ENCODE measurements around the gene ABI3BP.

GRCh38 chr3:100725935-100726513 is 267.2 kb downstream of the ABI3BP start:
- no peak for TF ChIP-seq RAD21 (IDR thresholded peaks at IDR 0.05; ENCODE audit: low read length)
- no peak for TF ChIP-seq NFIC (IDR thresholded peaks at IDR 0.05; ENCODE audit: borderline replicate concordance)
- no peak for TF ChIP-seq CTCF (IDR thresholded peaks at IDR 0.05)
- TF ChIP-seq JUND (IDR thresholded peaks at IDR 0.05), result no peak
- TF ChIP-seq CHD2 (IDR thresholded peaks at IDR 0.05; ENCODE audit: low read length, partially characterized antibody), result no peak
- no peak for TF ChIP-seq MXI1 (IDR thresholded peaks at IDR 0.05; ENCODE audit: low read depth, low read length)
- no peak for TF ChIP-seq TAF1 (IDR thresholded peaks at IDR 0.05; ENCODE audit: borderline replicate concordance, low read depth, low read length)
- TF ChIP-seq SMC3 (IDR thresholded peaks at IDR 0.05; ENCODE audit: low read depth, low read length), result no peak
- no peak for TF ChIP-seq MAX (IDR thresholded peaks at IDR 0.05; ENCODE audit: low read depth)
- TF ChIP-seq, protein P1, sequence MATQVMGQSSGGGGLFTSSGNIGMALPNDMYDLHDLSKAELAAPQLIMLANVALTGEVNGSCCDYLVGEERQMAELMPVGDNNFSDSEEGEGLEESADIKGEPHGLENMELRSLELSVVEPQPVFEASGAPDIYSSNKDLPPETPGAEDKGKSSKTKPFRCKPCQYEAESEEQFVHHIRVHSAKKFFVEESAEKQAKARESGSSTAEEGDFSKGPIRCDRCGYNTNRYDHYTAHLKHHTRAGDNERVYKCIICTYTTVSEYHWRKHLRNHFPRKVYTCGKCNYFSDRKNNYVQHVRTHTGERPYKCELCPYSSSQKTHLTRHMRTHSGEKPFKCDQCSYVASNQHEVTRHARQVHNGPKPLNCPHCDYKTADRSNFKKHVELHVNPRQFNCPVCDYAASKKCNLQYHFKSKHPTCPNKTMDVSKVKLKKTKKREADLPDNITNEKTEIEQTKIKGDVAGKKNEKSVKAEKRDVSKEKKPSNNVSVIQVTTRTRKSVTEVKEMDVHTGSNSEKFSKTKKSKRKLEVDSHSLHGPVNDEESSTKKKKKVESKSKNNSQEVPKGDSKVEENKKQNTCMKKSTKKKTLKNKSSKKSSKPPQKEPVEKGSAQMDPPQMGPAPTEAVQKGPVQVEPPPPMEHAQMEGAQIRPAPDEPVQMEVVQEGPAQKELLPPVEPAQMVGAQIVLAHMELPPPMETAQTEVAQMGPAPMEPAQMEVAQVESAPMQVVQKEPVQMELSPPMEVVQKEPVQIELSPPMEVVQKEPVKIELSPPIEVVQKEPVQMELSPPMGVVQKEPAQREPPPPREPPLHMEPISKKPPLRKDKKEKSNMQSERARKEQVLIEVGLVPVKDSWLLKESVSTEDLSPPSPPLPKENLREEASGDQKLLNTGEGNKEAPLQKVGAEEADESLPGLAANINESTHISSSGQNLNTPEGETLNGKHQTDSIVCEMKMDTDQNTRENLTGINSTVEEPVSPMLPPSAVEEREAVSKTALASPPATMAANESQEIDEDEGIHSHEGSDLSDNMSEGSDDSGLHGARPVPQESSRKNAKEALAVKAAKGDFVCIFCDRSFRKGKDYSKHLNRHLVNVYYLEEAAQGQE (IDR thresholded peaks at IDR 0.05; ENCODE audit: low read depth, low read length), result no peak
